Ramos (cell line): ENCODE measurements around the gene MIB2.
"Not testable (repeated sequence)": the region's sequence is repeated elsewhere in the genome, so short reads cannot be mapped to it uniquely, and the experiment has no call there.

Experiments used
- in situ Hi-C: fragments of 300-500 bp; cut with MboI; formaldehyde crosslinking; loops from one replicate; pipeline ENCODE4 v1.14.3; 2022; ENCODE audit warnings: low sequenced_read_pairs; ENCODE audit not compliant: unreplicated experiment

Gene MIB2

DNA sequence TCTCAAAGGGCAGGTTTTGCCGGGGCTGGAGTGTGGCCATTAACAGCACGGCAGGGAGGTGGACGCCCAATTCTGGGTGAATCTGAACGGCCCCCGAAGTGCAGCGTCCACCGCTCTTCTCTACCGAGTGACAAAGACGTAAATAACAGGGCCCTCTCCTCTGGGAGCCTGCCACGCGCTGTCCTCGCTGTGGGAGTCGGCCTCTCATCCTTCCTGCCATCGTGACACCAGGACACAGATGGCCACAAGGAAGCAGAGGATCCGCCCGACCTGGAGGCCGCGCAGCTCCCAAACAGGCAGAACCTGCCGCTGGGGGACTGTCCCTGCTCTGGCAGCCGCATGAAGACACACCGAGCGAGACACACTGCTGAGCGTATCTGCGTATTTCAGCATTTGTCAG, 55.6 kb downstream of the MIB2 start:
- in situ Hi-C loops: no loop called here

DNA sequence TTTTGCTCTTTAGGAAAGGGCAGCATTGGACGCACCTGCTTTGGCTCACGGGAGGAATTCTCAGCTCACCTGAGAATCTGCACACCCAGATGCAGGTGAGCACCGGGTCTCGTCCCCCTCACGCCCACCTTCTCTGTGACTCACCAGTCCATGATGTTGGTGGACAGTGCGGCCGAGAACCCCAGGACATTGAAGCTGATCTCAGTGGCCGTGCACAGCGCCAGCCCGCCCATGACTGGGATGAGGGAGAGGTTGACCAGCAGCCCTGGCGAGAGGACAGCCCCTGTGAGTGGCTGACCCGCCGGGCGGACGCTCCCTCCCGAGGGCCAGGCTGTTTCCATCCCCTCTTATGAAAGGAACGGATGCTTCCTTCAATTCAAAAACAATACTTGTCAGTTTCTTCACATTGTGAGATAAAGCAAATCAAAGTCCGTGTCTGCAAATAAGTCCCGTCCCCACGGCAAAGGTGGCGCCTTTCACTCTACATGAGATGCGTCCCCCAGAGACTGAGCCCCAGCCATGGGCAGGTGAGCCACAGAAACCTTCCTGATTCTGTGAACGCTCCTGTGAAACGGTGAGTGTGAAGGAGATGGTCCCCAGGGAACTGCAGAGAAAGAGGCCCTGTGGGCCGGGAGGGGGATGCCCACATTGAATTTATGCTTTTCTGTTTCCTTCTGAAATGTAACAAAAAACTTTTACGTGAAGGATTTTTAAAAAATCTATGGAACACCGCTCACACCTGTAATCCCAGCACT, 56.2 kb downstream of the MIB2 start:
- in situ Hi-C loops: no loop called here

DNA sequence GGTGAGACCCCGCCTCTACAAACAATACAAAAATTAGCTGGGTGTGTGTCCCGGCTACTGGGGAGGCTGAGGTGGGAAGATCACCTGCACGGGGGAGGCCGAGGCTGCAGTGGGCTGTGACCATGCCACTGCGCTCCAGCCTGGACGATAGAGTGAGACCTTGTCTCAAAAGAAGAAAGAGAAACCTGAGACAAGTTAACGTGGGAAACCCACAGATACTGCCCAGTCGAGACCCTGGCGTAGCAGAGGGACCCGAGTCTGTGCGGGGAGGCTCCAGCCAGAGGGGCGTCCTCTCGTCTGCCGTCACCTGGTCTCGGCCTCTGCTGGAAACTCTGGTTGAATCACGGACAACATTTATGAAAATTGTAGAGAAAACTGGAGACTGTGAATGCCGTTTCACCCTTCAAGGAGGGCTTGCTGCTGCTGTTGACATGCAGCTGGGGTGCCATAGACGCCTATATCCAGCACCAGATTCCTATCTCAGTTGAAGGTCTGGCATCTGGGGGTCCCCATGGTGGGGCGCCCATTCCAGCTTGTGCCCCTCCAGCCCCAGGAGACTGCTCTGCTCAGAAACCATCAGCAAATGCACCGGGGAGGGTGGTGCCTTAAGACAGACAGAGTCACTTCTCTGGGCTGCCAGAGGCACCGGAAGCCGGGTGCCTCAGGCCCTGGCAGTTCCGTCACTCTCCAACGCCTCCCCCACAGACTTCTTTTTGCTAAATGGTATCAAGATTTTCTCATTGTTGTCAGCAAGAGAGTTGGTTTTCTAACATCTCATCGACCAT, 57.1 kb downstream of the MIB2 start:
- in situ Hi-C loops: no loop called here

DNA sequence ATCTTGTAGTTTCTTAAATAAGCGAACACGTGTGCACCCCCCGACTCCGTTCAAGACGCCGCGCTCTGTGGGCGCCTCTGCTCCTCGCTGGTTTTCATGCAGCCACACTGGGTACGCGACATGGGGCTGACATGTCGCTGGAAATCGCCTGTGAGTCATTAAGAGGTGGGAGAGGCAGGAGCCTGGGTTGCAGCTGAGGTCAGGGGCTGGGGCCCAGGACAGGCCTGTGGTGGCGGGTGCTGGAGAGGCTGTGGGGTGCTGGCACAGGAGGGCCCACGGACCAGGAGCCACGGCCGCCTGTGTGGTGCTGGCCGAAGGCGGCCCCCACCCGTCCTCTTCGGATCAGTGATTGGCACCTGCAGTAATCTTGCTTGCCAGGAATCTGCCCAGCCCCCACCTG, 59.5 kb downstream of the MIB2 start:
- in situ Hi-C loops: not testable (repeated sequence)

DNA sequence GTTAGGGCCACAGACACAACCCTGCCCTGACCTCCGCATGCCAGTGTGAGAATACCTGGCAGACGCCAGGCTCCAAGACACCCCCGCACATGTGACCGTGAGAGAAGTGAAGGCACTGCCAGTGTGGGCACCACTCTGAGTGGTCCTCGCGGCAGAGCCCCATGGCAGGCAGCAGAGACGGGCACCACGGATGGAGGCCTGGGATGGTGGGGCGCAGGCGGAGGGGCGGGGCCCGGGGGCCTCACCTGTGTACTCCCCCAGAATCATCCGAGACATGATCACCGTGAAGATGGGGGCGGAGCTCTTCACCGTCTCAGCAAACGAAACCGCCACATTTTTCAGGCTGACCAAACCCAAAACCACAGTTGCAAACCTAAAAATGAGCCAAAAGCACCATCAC, 59.9 kb downstream of the MIB2 start:
- in situ Hi-C loops: not testable (repeated sequence)

DNA sequence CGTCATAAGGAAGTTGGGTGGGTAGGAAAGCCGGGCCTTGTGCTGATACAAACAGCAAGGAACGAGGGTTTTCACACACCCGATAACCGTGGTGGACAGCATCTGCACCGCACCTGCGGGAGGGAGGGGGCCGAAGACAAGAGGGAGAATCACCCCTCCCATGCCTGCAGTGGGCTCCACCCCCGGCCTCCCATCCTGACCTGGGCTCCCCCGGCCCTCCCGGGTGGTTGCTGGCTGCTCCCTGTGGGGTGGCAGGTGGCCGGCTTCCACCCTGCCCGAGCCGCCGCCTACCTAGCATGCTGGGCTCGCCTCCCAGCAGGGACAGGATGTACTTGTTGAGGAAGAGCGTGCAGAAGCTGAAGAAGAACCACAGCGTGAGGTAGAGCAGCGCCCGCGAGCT, 60.8 kb downstream of the MIB2 start:
- in situ Hi-C loops: not testable (repeated sequence)

DNA sequence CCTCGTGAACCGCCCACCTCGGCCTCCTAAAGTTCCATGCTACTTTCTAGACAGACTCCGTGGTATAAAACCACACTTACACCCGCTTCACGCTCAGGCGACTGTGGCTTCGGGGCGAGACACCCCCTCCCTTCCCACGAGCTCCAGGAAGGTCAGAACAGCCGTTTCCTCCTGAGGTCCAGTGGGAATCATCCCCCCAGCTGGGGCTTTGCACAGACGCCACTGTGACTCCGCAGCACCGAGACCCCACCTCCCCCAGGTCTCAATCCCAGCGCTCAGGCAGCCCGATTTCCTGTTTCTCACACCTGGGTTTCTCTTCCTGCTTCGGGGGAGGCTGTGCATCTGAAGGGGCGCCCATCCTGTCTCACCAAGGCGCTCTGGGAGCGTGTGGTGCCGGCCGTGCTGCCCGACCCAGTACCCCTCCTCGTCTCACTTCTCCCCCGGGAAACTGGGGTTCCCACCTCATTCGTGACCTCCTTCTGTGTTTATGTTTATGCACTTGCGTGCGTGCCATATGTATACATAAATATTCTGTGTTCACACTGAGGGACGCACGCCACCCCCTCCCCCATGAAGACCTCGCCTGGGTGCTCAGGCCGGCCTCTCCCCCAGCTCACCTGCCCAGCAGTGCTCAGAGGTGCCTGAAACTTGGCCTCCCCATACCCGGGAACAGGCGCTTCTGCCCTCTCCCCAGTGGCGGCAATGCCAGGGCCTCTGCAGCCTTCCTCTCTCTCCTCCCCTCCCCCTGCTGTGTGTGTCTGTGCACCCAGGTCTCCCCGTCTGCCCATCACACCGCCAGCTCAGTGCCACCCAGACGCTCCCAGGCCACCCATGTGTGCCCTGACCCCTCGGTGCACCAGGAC, 62.6 kb downstream of the MIB2 start:
- in situ Hi-C loops: no loop called here

DNA sequence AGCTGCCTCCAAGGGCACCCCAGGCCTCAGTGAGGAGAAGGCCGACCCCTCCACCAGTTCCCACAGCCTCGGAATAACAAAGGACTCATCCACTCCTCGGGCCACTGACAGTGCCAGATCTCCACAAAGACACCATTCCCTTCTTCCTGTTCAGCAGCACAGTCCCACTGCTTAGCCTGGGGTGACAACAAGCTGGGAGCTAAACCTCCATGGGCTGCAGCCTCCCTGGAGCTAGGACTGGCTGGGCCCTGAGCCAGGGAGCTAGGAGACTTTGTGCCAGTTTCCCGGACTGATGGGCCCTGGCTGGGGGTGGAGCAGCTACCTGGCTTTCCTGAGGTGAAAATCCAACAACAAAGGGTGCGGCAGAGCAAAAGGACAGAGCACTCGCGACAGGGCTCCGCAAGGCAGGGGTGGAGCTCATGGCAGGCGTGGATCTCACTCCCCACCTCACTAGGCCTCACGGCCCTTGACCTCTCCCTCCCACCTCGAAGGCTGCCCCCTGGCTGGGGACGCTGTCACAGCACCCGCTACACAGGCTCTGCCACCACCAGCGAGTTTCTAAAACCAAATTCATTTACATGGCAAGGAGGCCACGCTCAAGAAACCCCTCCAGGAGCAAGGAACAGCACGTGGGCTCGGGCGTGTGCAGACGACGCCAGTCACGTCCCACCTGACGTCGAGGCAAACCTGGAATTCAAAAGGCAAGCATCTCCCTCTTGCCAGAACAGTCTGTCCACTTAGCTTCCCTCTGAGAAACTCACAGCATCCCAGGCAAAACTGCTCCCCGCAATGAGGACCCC, 63.5 kb downstream of the MIB2 start:
- in situ Hi-C loops: no loop called here
